ENCODE results near the gene USP53. TPM values are rescaled to one million over a fixed set of nuclear protein-coding genes. Genes with fewer than 3 reads are reported as not detected.

Gene USP53
- total RNA-seq, 1 experiment from 2014 or later, result 20.1 TPM

DNA sequence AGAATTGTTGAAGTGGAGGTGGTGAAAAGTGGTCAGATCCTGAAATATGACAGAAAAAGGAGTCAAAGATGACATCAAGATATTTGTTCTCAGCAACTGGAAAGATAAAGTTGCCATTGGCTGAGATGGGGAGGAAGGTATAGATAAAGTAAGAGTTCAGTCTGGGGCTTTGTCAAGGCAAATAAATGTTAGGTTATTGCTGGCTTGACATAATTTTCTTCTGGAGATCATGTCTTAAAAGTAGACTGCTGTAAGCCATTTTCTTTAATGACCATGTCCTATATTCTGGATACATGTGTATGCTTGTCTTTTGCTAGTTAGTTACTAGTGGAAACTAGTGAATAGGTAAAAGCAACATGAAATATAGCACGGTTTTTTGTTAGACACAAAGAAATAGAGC, 5.6 kb downstream of the USP53 start:
- no peaks in the 10 kb centered on the region for H3K27me3 Mint-ChIP-seq (ENCODE audit: low read depth)
- DNase-seq (ENCODE audit: low spot score) (no peak), ATAC-seq (no peak)
- ChIA-PET POLR2A (no interaction called here), CTCF (no interaction called here)
- H3K4me3 Mint-ChIP-seq, result no peak overlapping the region
- H3K27ac Mint-ChIP-seq, result no peak overlapping the region
- peaks cover 36% of the 10 kb centered on the region for H3K36me3 Mint-ChIP-seq
- TF ChIP-seq, protein P1, sequence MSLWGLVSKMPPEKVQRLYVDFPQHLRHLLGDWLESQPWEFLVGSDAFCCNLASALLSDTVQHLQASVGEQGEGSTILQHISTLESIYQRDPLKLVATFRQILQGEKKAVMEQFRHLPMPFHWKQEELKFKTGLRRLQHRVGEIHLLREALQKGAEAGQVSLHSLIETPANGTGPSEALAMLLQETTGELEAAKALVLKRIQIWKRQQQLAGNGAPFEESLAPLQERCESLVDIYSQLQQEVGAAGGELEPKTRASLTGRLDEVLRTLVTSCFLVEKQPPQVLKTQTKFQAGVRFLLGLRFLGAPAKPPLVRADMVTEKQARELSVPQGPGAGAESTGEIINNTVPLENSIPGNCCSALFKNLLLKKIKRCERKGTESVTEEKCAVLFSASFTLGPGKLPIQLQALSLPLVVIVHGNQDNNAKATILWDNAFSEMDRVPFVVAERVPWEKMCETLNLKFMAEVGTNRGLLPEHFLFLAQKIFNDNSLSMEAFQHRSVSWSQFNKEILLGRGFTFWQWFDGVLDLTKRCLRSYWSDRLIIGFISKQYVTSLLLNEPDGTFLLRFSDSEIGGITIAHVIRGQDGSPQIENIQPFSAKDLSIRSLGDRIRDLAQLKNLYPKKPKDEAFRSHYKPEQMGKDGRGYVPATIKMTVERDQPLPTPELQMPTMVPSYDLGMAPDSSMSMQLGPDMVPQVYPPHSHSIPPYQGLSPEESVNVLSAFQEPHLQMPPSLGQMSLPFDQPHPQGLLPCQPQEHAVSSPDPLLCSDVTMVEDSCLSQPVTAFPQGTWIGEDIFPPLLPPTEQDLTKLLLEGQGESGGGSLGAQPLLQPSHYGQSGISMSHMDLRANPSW (CRISPR knock-in tag; conservative IDR thresholded peaks at IDR 0.05; ENCODE audit: low read depth), result no peak
- TF ChIP-seq, protein P2, sequence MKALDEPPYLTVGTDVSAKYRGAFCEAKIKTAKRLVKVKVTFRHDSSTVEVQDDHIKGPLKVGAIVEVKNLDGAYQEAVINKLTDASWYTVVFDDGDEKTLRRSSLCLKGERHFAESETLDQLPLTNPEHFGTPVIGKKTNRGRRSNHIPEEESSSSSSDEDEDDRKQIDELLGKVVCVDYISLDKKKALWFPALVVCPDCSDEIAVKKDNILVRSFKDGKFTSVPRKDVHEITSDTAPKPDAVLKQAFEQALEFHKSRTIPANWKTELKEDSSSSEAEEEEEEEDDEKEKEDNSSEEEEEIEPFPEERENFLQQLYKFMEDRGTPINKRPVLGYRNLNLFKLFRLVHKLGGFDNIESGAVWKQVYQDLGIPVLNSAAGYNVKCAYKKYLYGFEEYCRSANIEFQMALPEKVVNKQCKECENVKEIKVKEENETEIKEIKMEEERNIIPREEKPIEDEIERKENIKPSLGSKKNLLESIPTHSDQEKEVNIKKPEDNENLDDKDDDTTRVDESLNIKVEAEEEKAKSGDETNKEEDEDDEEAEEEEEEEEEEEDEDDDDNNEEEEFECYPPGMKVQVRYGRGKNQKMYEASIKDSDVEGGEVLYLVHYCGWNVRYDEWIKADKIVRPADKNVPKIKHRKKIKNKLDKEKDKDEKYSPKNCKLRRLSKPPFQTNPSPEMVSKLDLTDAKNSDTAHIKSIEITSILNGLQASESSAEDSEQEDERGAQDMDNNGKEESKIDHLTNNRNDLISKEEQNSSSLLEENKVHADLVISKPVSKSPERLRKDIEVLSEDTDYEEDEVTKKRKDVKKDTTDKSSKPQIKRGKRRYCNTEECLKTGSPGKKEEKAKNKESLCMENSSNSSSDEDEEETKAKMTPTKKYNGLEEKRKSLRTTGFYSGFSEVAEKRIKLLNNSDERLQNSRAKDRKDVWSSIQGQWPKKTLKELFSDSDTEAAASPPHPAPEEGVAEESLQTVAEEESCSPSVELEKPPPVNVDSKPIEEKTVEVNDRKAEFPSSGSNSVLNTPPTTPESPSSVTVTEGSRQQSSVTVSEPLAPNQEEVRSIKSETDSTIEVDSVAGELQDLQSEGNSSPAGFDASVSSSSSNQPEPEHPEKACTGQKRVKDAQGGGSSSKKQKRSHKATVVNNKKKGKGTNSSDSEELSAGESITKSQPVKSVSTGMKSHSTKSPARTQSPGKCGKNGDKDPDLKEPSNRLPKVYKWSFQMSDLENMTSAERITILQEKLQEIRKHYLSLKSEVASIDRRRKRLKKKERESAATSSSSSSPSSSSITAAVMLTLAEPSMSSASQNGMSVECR (CRISPR knock-in tag; IDR thresholded peaks at IDR 0.05; ENCODE audit: borderline replicate concordance), result no peak
- TF ChIP-seq, protein P3, sequence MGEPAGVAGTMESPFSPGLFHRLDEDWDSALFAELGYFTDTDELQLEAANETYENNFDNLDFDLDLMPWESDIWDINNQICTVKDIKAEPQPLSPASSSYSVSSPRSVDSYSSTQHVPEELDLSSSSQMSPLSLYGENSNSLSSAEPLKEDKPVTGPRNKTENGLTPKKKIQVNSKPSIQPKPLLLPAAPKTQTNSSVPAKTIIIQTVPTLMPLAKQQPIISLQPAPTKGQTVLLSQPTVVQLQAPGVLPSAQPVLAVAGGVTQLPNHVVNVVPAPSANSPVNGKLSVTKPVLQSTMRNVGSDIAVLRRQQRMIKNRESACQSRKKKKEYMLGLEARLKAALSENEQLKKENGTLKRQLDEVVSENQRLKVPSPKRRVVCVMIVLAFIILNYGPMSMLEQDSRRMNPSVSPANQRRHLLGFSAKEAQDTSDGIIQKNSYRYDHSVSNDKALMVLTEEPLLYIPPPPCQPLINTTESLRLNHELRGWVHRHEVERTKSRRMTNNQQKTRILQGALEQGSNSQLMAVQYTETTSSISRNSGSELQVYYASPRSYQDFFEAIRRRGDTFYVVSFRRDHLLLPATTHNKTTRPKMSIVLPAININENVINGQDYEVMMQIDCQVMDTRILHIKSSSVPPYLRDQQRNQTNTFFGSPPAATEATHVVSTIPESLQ (CRISPR knock-in tag; IDR thresholded peaks at IDR 0.05), result no peak
- no peak for TF ChIP-seq MYBL2 (CRISPR knock-in tag; IDR thresholded peaks at IDR 0.05)
- peaks cover 6% of the 10 kb centered on the region for H3K9me3 Mint-ChIP-seq
- peaks cover 7% of the 10 kb centered on the region for H3K4me1 Mint-ChIP-seq

DNA sequence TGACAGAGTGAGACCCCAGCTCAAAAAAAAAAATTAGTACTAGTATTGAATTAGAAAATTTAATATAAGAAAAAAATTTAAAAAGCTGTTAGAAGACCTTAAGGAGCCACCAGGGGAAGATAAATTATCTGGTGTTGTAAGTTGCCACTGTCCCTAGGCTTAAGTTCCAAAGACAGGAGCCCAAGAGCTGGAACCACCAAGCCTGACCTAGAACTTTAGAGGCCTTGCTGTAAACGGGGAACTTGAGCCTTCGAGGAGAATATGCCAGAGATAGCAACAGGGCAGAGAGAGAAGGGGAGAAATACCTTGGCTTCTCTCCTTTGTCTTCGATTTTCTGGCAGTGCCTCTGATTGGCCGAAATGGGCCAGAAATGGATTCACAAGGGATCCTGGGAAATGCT, 8.9 kb downstream of the USP53 start:
- no peak overlapping the region for H3K4me3 Mint-ChIP-seq
- H3K9me3 Mint-ChIP-seq, result peaks cover 6% of the 10 kb centered on the region
- ChIA-PET POLR2A (no interaction called here), CTCF (no interaction called here)
- no peak overlapping the region for H3K27ac Mint-ChIP-seq
- no peaks in the 10 kb centered on the region for H3K27me3 Mint-ChIP-seq (ENCODE audit: low read depth)
- no peak for DNase-seq (ENCODE audit: low spot score)
- peaks cover 52% of the 10 kb centered on the region for H3K36me3 Mint-ChIP-seq
- peaks cover 15% of the 10 kb centered on the region for H3K4me1 Mint-ChIP-seq
- ATAC-seq, result no peak
- TF ChIP-seq JAZF1 (CRISPR knock-in tag; IDR thresholded peaks at IDR 0.05) (no peak), RORB (CRISPR knock-in tag; IDR thresholded peaks at IDR 0.05) (no peak), AFF4 (CRISPR knock-in tag; IDR thresholded peaks at IDR 0.05; ENCODE audit: borderline replicate concordance) (no peak), ZNF423 (CRISPR knock-in tag; IDR thresholded peaks at IDR 0.05) (no peak), SOX15 (CRISPR knock-in tag; IDR thresholded peaks at IDR 0.05) (no peak), JUN (CRISPR knock-in tag; IDR thresholded peaks at IDR 0.05) (no peak), ZNF121 (CRISPR knock-in tag; IDR thresholded peaks at IDR 0.05) (no peak), GRHL2 (CRISPR knock-in tag; IDR thresholded peaks at IDR 0.05; ENCODE audit: insufficient replicate concordance, severe bottlenecking) (no peak), SP1 (CRISPR knock-in tag; conservative IDR thresholded peaks at IDR 0.05) (no peak), FOXJ3 (CRISPR knock-in tag; IDR thresholded peaks at IDR 0.05; ENCODE audit: borderline replicate concordance) (no peak), CBFB (CRISPR knock-in tag; IDR thresholded peaks at IDR 0.05; ENCODE audit: low read depth) (no peak)
- TF ChIP-seq, protein P4, sequence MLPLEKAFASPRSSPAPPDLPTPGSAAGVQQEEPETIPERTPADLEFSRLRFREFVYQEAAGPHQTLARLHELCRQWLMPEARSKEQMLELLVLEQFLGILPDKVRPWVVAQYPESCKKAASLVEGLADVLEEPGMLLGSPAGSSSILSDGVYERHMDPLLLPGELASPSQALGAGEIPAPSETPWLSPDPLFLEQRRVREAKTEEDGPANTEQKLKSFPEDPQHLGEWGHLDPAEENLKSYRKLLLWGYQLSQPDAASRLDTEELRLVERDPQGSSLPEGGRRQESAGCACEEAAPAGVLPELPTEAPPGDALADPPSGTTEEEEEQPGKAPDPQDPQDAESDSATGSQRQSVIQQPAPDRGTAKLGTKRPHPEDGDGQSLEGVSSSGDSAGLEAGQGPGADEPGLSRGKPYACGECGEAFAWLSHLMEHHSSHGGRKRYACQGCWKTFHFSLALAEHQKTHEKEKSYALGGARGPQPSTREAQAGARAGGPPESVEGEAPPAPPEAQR (CRISPR knock-in tag; IDR thresholded peaks at IDR 0.05), result no peak
- TF ChIP-seq, protein P5, sequence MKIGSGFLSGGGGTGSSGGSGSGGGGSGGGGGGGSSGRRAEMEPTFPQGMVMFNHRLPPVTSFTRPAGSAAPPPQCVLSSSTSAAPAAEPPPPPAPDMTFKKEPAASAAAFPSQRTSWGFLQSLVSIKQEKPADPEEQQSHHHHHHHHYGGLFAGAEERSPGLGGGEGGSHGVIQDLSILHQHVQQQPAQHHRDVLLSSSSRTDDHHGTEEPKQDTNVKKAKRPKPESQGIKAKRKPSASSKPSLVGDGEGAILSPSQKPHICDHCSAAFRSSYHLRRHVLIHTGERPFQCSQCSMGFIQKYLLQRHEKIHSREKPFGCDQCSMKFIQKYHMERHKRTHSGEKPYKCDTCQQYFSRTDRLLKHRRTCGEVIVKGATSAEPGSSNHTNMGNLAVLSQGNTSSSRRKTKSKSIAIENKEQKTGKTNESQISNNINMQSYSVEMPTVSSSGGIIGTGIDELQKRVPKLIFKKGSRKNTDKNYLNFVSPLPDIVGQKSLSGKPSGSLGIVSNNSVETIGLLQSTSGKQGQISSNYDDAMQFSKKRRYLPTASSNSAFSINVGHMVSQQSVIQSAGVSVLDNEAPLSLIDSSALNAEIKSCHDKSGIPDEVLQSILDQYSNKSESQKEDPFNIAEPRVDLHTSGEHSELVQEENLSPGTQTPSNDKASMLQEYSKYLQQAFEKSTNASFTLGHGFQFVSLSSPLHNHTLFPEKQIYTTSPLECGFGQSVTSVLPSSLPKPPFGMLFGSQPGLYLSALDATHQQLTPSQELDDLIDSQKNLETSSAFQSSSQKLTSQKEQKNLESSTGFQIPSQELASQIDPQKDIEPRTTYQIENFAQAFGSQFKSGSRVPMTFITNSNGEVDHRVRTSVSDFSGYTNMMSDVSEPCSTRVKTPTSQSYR (CRISPR knock-in tag; IDR thresholded peaks at IDR 0.05), result no peak
- TF ChIP-seq, protein P6, sequence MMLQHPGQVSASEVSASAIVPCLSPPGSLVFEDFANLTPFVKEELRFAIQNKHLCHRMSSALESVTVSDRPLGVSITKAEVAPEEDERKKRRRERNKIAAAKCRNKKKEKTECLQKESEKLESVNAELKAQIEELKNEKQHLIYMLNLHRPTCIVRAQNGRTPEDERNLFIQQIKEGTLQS (CRISPR knock-in tag; conservative IDR thresholded peaks at IDR 0.05), result no peak
